WTC11 (cell line): ENCODE results near the gene AFF3. TPM values are rescaled to one million over a fixed set of nuclear protein-coding genes. Genes with fewer than 3 reads are reported as not detected.

Experiments
- ATAC-seq: fragments of 200-7000 bp; cut with Tn5 transposase; 2 replicates; pipeline ENCODE4 v1.10.0; 2021; ENCODE audit warnings: mild to moderate bottlenecking, moderate library complexity
- CTCF ChIA-PET: fragments of 300-600 bp; sonication (Branson Sonifier 250); formaldehyde crosslinking; loops from one replicate; lab custom pipeline; 2021; ENCODE audit warnings: antibody characterized with exemption; lab: Charles Lee
- POLR2A ChIA-PET: fragments of 350-600 bp; sonication (Branson Sonifier 250); formaldehyde crosslinking; loops from one replicate; lab custom pipeline; 2021; ENCODE audit warnings: antibody characterized with exemption; lab: Charles Lee
- DNase-seq: peaks from one replicate; pipeline ENCODE4 v3.0.0; 2021; ENCODE audit warnings: low spot score
- H3K27ac Mint-ChIP-seq: 2 replicates; pipeline ENCODE4 v1.8.0; 2021; ENCODE audit warnings: mixed read lengths
- H3K27me3 Mint-ChIP-seq: 2 replicates; pipeline ENCODE4 v1.8.0; 2021; ENCODE audit warnings: low read depth, mild to moderate bottlenecking, moderate library complexity, mixed read lengths
- H3K36me3 Mint-ChIP-seq: 2 replicates; pipeline ENCODE4 v1.8.0; 2021; ENCODE audit warnings: mixed read lengths
- H3K4me1 Mint-ChIP-seq: 2 replicates; pipeline ENCODE4 v1.8.0; 2022; ENCODE audit warnings: mixed read lengths
- H3K4me3 Mint-ChIP-seq: 2 replicates; pipeline ENCODE4 v1.8.0; 2021; ENCODE audit warnings: mild to moderate bottlenecking, moderate library complexity, mixed read lengths
- H3K9me3 Mint-ChIP-seq: 2 replicates; pipeline ENCODE4 v1.8.0; 2021; ENCODE audit warnings: mixed read lengths
- AR ChIP-seq: fragments of 250-450 bp; sonication (Bioruptor Pico); IDR thresholded peaks from 2 replicates; pipeline ENCODE4 v1.9.0; 2021; ENCODE audit warnings: mild to moderate bottlenecking
- ATF2 ChIP-seq: sonication (generic); formaldehyde crosslinking; IDR thresholded peaks from 2 replicates; pipeline ENCODE4 v1.8.1; 2022; ENCODE audit warnings: low read depth, missing genetic modification reagents, borderline replicate concordance
- ATF3 ChIP-seq: sonication (generic); formaldehyde crosslinking; conservative IDR thresholded peaks from 2 replicates; pipeline ENCODE4 v1.8.1; 2022; ENCODE audit warnings: mild to moderate bottlenecking, missing genetic modification reagents
- CREB1 ChIP-seq: sonication (generic); formaldehyde crosslinking; IDR thresholded peaks from 2 replicates; pipeline ENCODE4 v1.8.0; 2023; ENCODE audit warnings: mild to moderate bottlenecking, missing genetic modification reagents
- ETV6 ChIP-seq: sonication (generic); formaldehyde crosslinking; IDR thresholded peaks from 2 replicates; pipeline ENCODE4 v1.8.1; 2022; ENCODE audit warnings: mild to moderate bottlenecking, missing genetic modification reagents
- GABPB1 ChIP-seq: sonication (generic); formaldehyde crosslinking; IDR thresholded peaks from 2 replicates; pipeline ENCODE4 v1.8.1; 2023; ENCODE audit warnings: mild to moderate bottlenecking, missing genetic modification reagents
- IRF1 ChIP-seq: sonication (generic); formaldehyde crosslinking; IDR thresholded peaks from 2 replicates; pipeline ENCODE4 v1.8.0; 2023; ENCODE audit warnings: missing genetic modification reagents
- NR3C1 ChIP-seq: sonication (generic); formaldehyde crosslinking; conservative IDR thresholded peaks from 2 replicates; pipeline ENCODE4 v1.8.1; 2023; ENCODE audit warnings: low read depth, mild to moderate bottlenecking, missing genetic modification reagents
- OVOL2 ChIP-seq: fragments of 250-450 bp; sonication (Bioruptor Pico); IDR thresholded peaks from 2 replicates; pipeline ENCODE4 v1.9.0; 2021; ENCODE audit warnings: mild to moderate bottlenecking, borderline replicate concordance
- PRDM15 ChIP-seq: sonication (generic); formaldehyde crosslinking; IDR thresholded peaks from 2 replicates; pipeline ENCODE4 v1.8.0; 2022; ENCODE audit warnings: missing genetic modification reagents
- PREB ChIP-seq: sonication (generic); formaldehyde crosslinking; IDR thresholded peaks from 2 replicates; pipeline ENCODE4 v1.8.1; 2022; ENCODE audit warnings: mild to moderate bottlenecking, missing genetic modification reagents, moderate library complexity, borderline replicate concordance
- PRRX2 ChIP-seq: fragments of 250-450 bp; sonication (Bioruptor Pico); IDR thresholded peaks from 2 replicates; pipeline ENCODE4 v1.8.0; 2021; ENCODE audit warnings: mild to moderate bottlenecking
- RELA ChIP-seq: sonication (generic); formaldehyde crosslinking; IDR thresholded peaks from 2 replicates; pipeline ENCODE4 v1.8.1; 2022; ENCODE audit warnings: missing genetic modification reagents, mild to moderate bottlenecking, borderline replicate concordance
- TP53 ChIP-seq: sonication (generic); formaldehyde crosslinking; IDR thresholded peaks from 2 replicates; pipeline ENCODE4 v1.8.1; 2023; ENCODE audit warnings: mild to moderate bottlenecking, missing genetic modification reagents
- ZBTB43 ChIP-seq: sonication (generic); formaldehyde crosslinking; IDR thresholded peaks from 2 replicates; pipeline ENCODE4 v1.8.1; 2023; ENCODE audit warnings: mild to moderate bottlenecking, missing genetic modification reagents
- ZNF138 ChIP-seq: sonication (generic); formaldehyde crosslinking; conservative IDR thresholded peaks from 2 replicates; pipeline ENCODE4 v1.8.1; 2022; ENCODE audit warnings: mild to moderate bottlenecking, moderate library complexity, missing genetic modification reagents
- total RNA-seq: library from RNA; stranded (reverse); gene quantifications from 3 replicates; pipeline ENCODE4 v1.2.3, GENCODE V29; 2021

Gene AFF3
- total RNA-seq, 1 experiment from 2014 or later: 1.2 TPM

- 0 out of 2 replicates have a peak, but pooled peaks cover under 1% of the 10 kb centered on the region for H3K4me1 Mint-ChIP-seq
- CTCF ChIA-PET: interaction anchor here (1.2 to 1.4 kb wide), 3 partner anchors 8 to 48 kb away, joined by 3 to 10 read pairs (median 5); no protein-coding TSS in a partner anchor
- no peak overlapping the region for H3K27ac Mint-ChIP-seq
- H3K4me3 Mint-ChIP-seq: no peak overlapping the region
- POLR2A ChIA-PET: no interaction called here
- H3K36me3 Mint-ChIP-seq: no peaks in the 10 kb centered on the region
- H3K9me3 Mint-ChIP-seq: no peaks in the 10 kb centered on the region
- ATAC-seq (no peak), DNase-seq (no peak)
- no peaks in the 10 kb centered on the region for H3K27me3 Mint-ChIP-seq
- TF ChIP-seq TP53 (CRISPR knock-in tag) (no peak), GABPB1 (no peak), PRRX2 (CRISPR knock-in tag) (no peak), IRF1 (no peak), NR3C1 (no peak), ETV6 (CRISPR knock-in tag) (no peak), ATF2 (CRISPR knock-in tag) (no peak), CREB1 (CRISPR knock-in tag) (no peak), RELA (CRISPR knock-in tag) (no peak), OVOL2 (CRISPR knock-in tag) (no peak), PRDM15 (no peak), AR (CRISPR knock-in tag) (no peak), PREB (CRISPR knock-in tag) (no peak), ZNF138 (CRISPR knock-in tag) (no peak), ATF3 (CRISPR knock-in tag) (no peak), ZBTB43 (CRISPR knock-in tag) (no peak)
Measured at GRCh38 chr2:99607454-99607853, 534.9 kb downstream of the AFF3 start.
